K562 (cell line): ENCODE measurements around the gene DENND6B. TPM values are rescaled to one million over a fixed set of nuclear protein-coding genes. Genes with fewer than 3 reads are reported as not detected.
A peak's percentile ranks its signal among the peaks of the same experiment; 100 is the strongest.

Experiments used
- ATAC-seq: fragments of 200-7000 bp; cut with Tn5 transposase; 3 replicates; pipeline ENCODE4 v1.9.1; 2020; ENCODE audit warnings: moderate library complexity
- BruUV-seq: library from RNA; stranded (reverse); fragments of 400-500 nt; replicated peaks from 2 replicates; lab custom pipeline; 2021; lab: Mats Ljungman, UMichigan
- CTCF ChIA-PET: fragments of 300-600 bp; formaldehyde crosslinking; extraction: SDS; loops from one replicate; lab custom pipeline; 2021; ENCODE audit warnings: low intra/inter-chr PET ratio; lab: Yijun Ruan, JAX
- POLR2A ChIA-PET: fragments of 300-600, 350-650 bp; sonication (Branson Sonifier 250); formaldehyde crosslinking; extraction: SDS; loops from one replicate; lab custom pipeline; 2021; ENCODE audit warnings: antibody characterized with exemption, inconsistent platforms; lab: Yijun Ruan, JAX
- DNase-seq, 4 experiments: peaks; one replicate each; pipeline versions ENCODE4 v3.0.0 to v3.0.0-alpha.2; 2011 to 2018; ENCODE audit warnings: low spot score in 3 of 4, mixed read lengths in 3 of 4; ENCODE audit errors: extremely low read depth in 1 of 4
- FAIRE-seq: peaks from 2 replicates; lab custom pipeline; 2011; peaks lifted over from hg19 to GRCh38; lab: Jason Lieb, UNC
- H2AFZ ChIP-seq: 2 replicates; pipeline ENCODE4 v1.6.0; 2011; ENCODE audit warnings: low read depth, low read length, control low read depth, inconsistent platforms
- H3K27ac ChIP-seq: fragments of 200-600 bp; 3 replicates; pipeline ENCODE4 v1.8.0; 2011; ENCODE audit warnings: low read depth, mild to moderate bottlenecking, control low read depth, inconsistent platforms, low read length, moderate library complexity, mixed read lengths; ENCODE audit errors: extremely low read depth
- H3K27me3 ChIP-seq, 2 experiments: fragments of 300-600 bp in 1 of 2; 2 replicates in 1 of 2; 3 replicates in 1 of 2; pipeline versions ENCODE4 v1.6.0 to v1.8.0; 2011; ENCODE audit warnings: inconsistent platforms in 2 of 2, low read length in 2 of 2, mild to moderate bottlenecking in 1 of 2, mixed read lengths in 1 of 2, moderate library complexity in 1 of 2; ENCODE audit not compliant: control insufficient read depth in 2 of 2, insufficient read depth in 2 of 2
- H3K36me3 ChIP-seq: fragments of 300-600 bp; 3 replicates; pipeline ENCODE4 v1.8.0; 2011; ENCODE audit warnings: mild to moderate bottlenecking, low read length, inconsistent platforms; ENCODE audit not compliant: control insufficient read depth, insufficient read depth
- H3K4me1 ChIP-seq, 2 experiments: fragments of 200-600 bp in 1 of 2; replicated peaks in 1 of 2; 2 replicates in 1 of 2; 3 replicates in 1 of 2; pipeline versions ENCODE4 v1.5.1 to v1.8.0; 2011; ENCODE audit warnings: inconsistent platforms in 2 of 2, low read length in 2 of 2, mild to moderate bottlenecking in 1 of 2, mixed read lengths in 1 of 2, moderate library complexity in 1 of 2; ENCODE audit not compliant: control insufficient read depth in 2 of 2, insufficient read depth in 2 of 2
- H3K4me2 ChIP-seq: 2 replicates; pipeline ENCODE4 v1.6.1; 2011; ENCODE audit warnings: low read length, control low read depth, inconsistent platforms, mixed read lengths; ENCODE audit not compliant: insufficient read depth
- H3K4me3 ChIP-seq: fragments of 200-600 bp; sonication (generic), shearing (Covaris generic); 2 replicates; pipeline ENCODE4 v1.5.1; 2016; ENCODE audit warnings: control low read depth, inconsistent platforms
- H3K79me2 ChIP-seq: fragments of 200-600 bp; 3 replicates; pipeline ENCODE4 v1.8.0; 2011; ENCODE audit warnings: low read length, inconsistent platforms; ENCODE audit not compliant: control insufficient read depth, insufficient read depth
- H3K9ac ChIP-seq, 2 experiments: 2 replicates each; pipeline versions ENCODE4 v1.6.0 to v1.6.1; 2011; ENCODE audit warnings: low read depth in 2 of 2, low read length in 2 of 2, control low read depth in 1 of 2, inconsistent platforms in 1 of 2, mild to moderate bottlenecking in 1 of 2, mixed read lengths in 1 of 2; ENCODE audit not compliant: insufficient read depth in 1 of 2
- H3K9me1 ChIP-seq: one replicate; pipeline ENCODE4 v1.6.0; 2011; ENCODE audit warnings: inconsistent platforms, mild to moderate bottlenecking, low read length, moderate library complexity; ENCODE audit not compliant: control insufficient read depth, insufficient read depth
- H3K9me3 ChIP-seq: replicated peaks from 2 replicates; pipeline ENCODE4 v1.5.1; 2011; ENCODE audit warnings: low read depth, low read length, inconsistent platforms; ENCODE audit not compliant: control insufficient read depth, insufficient read depth
- H4K20me1 ChIP-seq: replicated peaks from 2 replicates; pipeline ENCODE4 v1.6.1; 2011; ENCODE audit warnings: low read length, inconsistent platforms, mixed read lengths; ENCODE audit not compliant: control insufficient read depth, insufficient read depth
- ARHGAP35 ChIP-seq: fragments of 450-650 bp; IDR thresholded peaks from 2 replicates; pipeline ENCODE4 v1.6.1; 2018; ENCODE audit not compliant: partially characterized antibody
- PML ChIP-seq: IDR thresholded peaks from 2 replicates; pipeline ENCODE4 v1.6.1; 2012; ENCODE audit warnings: low read length, inconsistent platforms
- POLR2G ChIP-seq: fragments of 200-400 bp; formaldehyde crosslinking; IDR thresholded peaks from 2 replicates; pipeline ENCODE4 v1.6.1; 2017; ENCODE audit warnings: low read depth, mild to moderate bottlenecking, antibody characterized with exemption, low read length, moderate library complexity
- SMAD4 ChIP-seq: fragments of 250-450 bp; sonication (Bioruptor Pico); conservative IDR thresholded peaks from 2 replicates; pipeline ENCODE4 v1.8.0; 2021; ENCODE audit warnings: inconsistent platforms, mild to moderate bottlenecking, moderate library complexity
- SMARCE1 ChIP-seq: fragments of 450-650 bp; IDR thresholded peaks from 2 replicates; pipeline ENCODE4 v1.7.1; 2016; ENCODE audit warnings: mild to moderate bottlenecking
- TCF7L2 ChIP-seq: fragments of 150-350 bp; IDR thresholded peaks from 2 replicates; pipeline ENCODE4 v1.6.1; 2016; ENCODE audit warnings: low read depth, mild to moderate bottlenecking, low read length, moderate library complexity
- THRAP3 ChIP-seq: fragments of 450-650 bp; IDR thresholded peaks from 2 replicates; pipeline ENCODE4 v1.6.1; 2016; ENCODE audit warnings: mild to moderate bottlenecking, inconsistent platforms, borderline replicate concordance
- ZBTB33 ChIP-seq: sonication (generic); formaldehyde crosslinking; IDR thresholded peaks from 2 replicates; pipeline ENCODE4 v1.8.1; 2023; ENCODE audit warnings: mild to moderate bottlenecking, missing genetic modification reagents
- WGBS: fragments of 100-300 bp; shearing (Covaris generic); methylation state at CpG from one replicate; pipeline ENCODE4 v1.1.6; 2016; ENCODE audit warnings: low coverage, mixed read lengths; ENCODE audit not compliant: insufficient coverage; ENCODE audit errors: missing lambda C conversion rate; 5-methylcytosine and 5-hydroxymethylcytosine counted together
- in situ Hi-C: fragments of 300-500 bp; cut with MboI; formaldehyde crosslinking; loops from 4 replicates; pipeline ENCODE4 v1.15.0; 2018; ENCODE audit warnings: inconsistent platforms, mixed read lengths
- intact Hi-C: fragments of 100-400 bp; cut with micrococcal nuclease; formaldehyde crosslinking; loops from 2 replicates; pipeline ENCODE4 v1.14.2; 2022
- polyA plus RNA-seq, 8 experiments: library from polyadenylated mRNA; depleted of rRNA in 4 of 8; stranded (reverse) in 5 of 8; unstranded in 3 of 8; fragments of >200 nt; fragmentation: Nextera tagmentation in 2 of 8; fragmentation: Illumina TruSeq in 1 of 8; extraction: Ambion mirVana in 2 of 8; extraction: Trizol in 1 of 8; gene quantifications; 2 replicates each; pipeline versions ENCODE4 v1.2.1 to v1.2.3, GENCODE V29; 2011 to 2014; ENCODE audit warnings: inconsistent platforms in 1 of 8, missing spikeins in 1 of 8
- total RNA-seq, 7 experiments: library from RNA; depleted of rRNA in 6 of 7; stranded (reverse); fragments of >200 nt in 6 of 7; fragmentation: Illumina TruSeq in 2 of 7; extraction: Trizol in 2 of 7; gene quantifications; 2 replicates each; pipeline versions ENCODE4 v1.2.1 to v1.2.3, GENCODE V29; 2011 to 2021; ENCODE audit warnings: low replicate concordance in 1 of 7

DENND6B gene
- total and polyA plus RNA-seq, 9 of the 15 experiments (the other 6 are each of a cell fraction or from before 2014, with no cell fraction given): 0.07 to 3.7 (median 1.5) TPM

DNA sequence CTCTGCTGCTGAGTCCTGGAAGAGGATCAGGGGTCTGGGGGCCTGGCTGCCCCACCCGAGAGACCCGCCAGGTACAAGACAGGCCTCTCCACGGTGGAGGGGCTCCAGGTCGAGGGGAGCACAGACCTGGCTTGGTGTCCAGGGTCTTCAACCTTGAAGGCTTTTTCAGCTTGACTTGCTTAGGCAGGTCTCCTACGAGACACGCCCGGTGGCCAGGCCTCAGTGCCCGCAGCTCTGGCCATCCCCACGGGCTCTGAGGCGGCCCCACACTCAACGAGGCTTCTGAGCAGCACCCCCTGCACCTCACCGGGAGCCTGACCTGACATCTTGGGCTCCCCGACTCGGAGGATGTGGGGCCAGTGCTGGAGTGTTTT, 12.7 kb downstream of the DENND6B start:
- Histone ChIP-seq H4K20me1 (no peaks in the 10 kb centered on the region), H3K9me1 (no peaks in the 10 kb centered on the region), H3K79me2 (no peaks in the 10 kb centered on the region), H2AFZ (peak overlapping the region; percentile 75), H3K27me3 (no peaks in the 10 kb centered on the region), H3K27ac (peak overlapping the region; percentile 64), H3K4me2 (peak overlapping the region; percentile 81), H3K9ac (peak overlapping the region; percentile 23 to 88; a peak in 3 of 4 replicates), H3K9me3 (no peaks in the 10 kb centered on the region), H3K4me3 (peak overlapping the region; percentile 7; the same call in 1 of the 2 replicates), H3K36me3 (no peaks in the 10 kb centered on the region), H3K4me1 (peaks cover 16 to 81% of the 10 kb centered on the region in 2 experiments)
- CTCF ChIA-PET: no interaction called here
- DNase-seq (no peak), FAIRE-seq (no peak), ATAC-seq (no peak; the same call in 2 of the 3 replicates)
- BruUV-seq: no TSS peak
- TF ChIP-seq SMARCE1: no peak
- no peak for TF ChIP-seq ARHGAP35
- no peak for TF ChIP-seq PML
- peak; percentile 19; the same call in 1 of the 2 replicates for TF ChIP-seq POLR2G
- WGBS: 35% methylated on average over 14 of the region's 14 CpGs
- in situ Hi-C loops: no loop called here
- POLR2A ChIA-PET: no interaction called here
- intact Hi-C loops: no loop called here

GRCh38 chr22:50313600-50313999, 13.2 kb downstream of the DENND6B start:
- Histone ChIP-seq H3K9ac (peak overlapping the region in 1 of 2 experiments; percentile 88; a peak in 2 of 4 replicates), H3K9me1 (no peaks in the 10 kb centered on the region), H3K4me3 (no peak overlapping the region), H2AFZ (no peak overlapping the region), H3K9me3 (no peaks in the 10 kb centered on the region), H3K27me3 (no peaks in the 10 kb centered on the region), H3K4me1 (peaks cover 12 to 81% of the 10 kb centered on the region in 2 experiments), H3K79me2 (no peaks in the 10 kb centered on the region), H3K27ac (no peak overlapping the region), H3K36me3 (no peaks in the 10 kb centered on the region), H3K4me2 (no peak overlapping the region), H4K20me1 (no peaks in the 10 kb centered on the region)
- no peak for DNase-seq
- no CpG with 5 or more reads among the region's 17 CpGs for WGBS
- ChIA-PET CTCF (no interaction called here), POLR2A (no interaction called here)
- no peak for ATAC-seq
- TF ChIP-seq ZBTB33 (CRISPR knock-in tag): peak; percentile 79; the same call in 1 of the 2 replicates
- TF ChIP-seq TCF7L2: no peak
- TF ChIP-seq SMAD4 (CRISPR knock-in tag): no peak
- TF ChIP-seq THRAP3: no peak
- no TSS peak for BruUV-seq
- no peak for FAIRE-seq
- in situ Hi-C loops: no loop called here
- intact Hi-C loops: no loop called here
